Chondrocyte (in vitro differentiated cells): ENCODE data around the gene MBD6. TPM values are rescaled to one million over a fixed set of nuclear protein-coding genes. Genes with fewer than 3 reads are reported as not detected.
A peak's percentile ranks its signal among the peaks of the same experiment; 100 is the strongest.

ENCODE experiments used
- DNase-seq: peaks from one replicate; pipeline ENCODE4 v3.0.0; 2021; ENCODE audit warnings: mixed read lengths, low spot score
- H3K27ac Mint-ChIP-seq: one replicate; pipeline ENCODE4 v1.8.0; 2021; ENCODE audit warnings: mild to moderate bottlenecking, moderate library complexity, mixed read lengths; ENCODE audit not compliant: unreplicated experiment
- H3K27me3 Mint-ChIP-seq: 2 replicates; pipeline ENCODE4 v1.8.0; 2021; ENCODE audit warnings: low read depth, mixed read lengths
- H3K36me3 Mint-ChIP-seq: 2 replicates; pipeline ENCODE4 v1.8.0; 2021; ENCODE audit warnings: low read depth, mixed read lengths
- H3K4me1 Mint-ChIP-seq: 2 replicates; pipeline ENCODE4 v1.8.0; 2021; ENCODE audit warnings: low read depth, mild to moderate bottlenecking, mixed read lengths
- H3K4me3 Mint-ChIP-seq: one replicate; pipeline ENCODE4 v1.8.0; 2021; ENCODE audit warnings: mild to moderate bottlenecking, moderate library complexity, mixed read lengths; ENCODE audit not compliant: unreplicated experiment
- H3K9me3 Mint-ChIP-seq: 2 replicates; pipeline ENCODE4 v1.8.0; 2021; ENCODE audit warnings: low read depth, mixed read lengths
- total RNA-seq: library from RNA; stranded (reverse); gene quantifications from 3 replicates; pipeline ENCODE4 v1.2.1, GENCODE V29; 2021
- TF ChIP-seq, protein P1 (sequence below): fragments of 200-600 bp; sonication (generic); IDR thresholded peaks from 2 replicates; pipeline ENCODE4 v1.5.0; 2021; ENCODE audit warnings: antibody characterized with exemption, mild to moderate bottlenecking, moderate library complexity

MBD6 gene
- total RNA-seq, 1 donor from 2014 or later: 86.5 TPM

DNA sequence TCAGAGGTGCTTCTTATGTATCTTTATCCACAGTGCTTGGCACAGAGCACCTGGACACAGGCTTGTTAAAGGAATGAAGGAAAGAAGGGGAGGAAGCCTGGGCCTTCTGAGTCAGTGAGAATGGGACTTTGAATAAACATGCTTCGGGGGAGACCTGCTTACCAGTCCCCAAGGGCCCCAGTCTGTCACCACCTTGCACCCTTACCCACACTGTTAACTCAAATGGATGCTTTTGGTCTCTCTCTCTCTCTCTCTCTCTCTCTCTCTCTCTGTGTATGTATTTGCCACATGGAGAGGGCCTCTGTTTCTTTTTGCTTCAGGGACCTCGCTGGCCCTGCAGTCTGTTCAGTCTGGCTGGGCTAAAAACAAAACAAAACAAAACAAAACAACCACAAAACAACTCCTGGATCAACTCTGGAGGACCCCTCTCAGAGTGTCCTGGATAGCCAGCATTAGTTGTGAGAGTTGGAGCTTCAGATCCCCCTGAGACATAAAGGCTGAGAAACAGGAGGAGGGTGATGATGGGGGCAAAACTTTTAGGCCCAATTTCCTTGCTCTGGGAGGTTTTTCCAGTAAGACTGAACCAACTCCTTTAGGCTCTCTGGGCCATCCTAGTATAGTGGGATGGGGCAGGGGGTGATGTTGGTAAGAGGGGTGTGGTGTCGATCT lies 29.1 kb downstream of the MBD6 start:
- TF ChIP-seq, protein P1, sequence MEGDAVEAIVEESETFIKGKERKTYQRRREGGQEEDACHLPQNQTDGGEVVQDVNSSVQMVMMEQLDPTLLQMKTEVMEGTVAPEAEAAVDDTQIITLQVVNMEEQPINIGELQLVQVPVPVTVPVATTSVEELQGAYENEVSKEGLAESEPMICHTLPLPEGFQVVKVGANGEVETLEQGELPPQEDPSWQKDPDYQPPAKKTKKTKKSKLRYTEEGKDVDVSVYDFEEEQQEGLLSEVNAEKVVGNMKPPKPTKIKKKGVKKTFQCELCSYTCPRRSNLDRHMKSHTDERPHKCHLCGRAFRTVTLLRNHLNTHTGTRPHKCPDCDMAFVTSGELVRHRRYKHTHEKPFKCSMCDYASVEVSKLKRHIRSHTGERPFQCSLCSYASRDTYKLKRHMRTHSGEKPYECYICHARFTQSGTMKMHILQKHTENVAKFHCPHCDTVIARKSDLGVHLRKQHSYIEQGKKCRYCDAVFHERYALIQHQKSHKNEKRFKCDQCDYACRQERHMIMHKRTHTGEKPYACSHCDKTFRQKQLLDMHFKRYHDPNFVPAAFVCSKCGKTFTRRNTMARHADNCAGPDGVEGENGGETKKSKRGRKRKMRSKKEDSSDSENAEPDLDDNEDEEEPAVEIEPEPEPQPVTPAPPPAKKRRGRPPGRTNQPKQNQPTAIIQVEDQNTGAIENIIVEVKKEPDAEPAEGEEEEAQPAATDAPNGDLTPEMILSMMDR: no peak
- DNase-seq: no peak
- no peaks in the 10 kb centered on the region for H3K9me3 Mint-ChIP-seq
- peak overlapping the region; percentile 34 for H3K27ac Mint-ChIP-seq
- peaks cover 4% of the 10 kb centered on the region for H3K36me3 Mint-ChIP-seq
- peak overlapping the region; percentile 34 for H3K4me3 Mint-ChIP-seq
- H3K4me1 Mint-ChIP-seq: peaks cover 51% of the 10 kb centered on the region
- peaks cover 10% of the 10 kb centered on the region for H3K27me3 Mint-ChIP-seq

DNA sequence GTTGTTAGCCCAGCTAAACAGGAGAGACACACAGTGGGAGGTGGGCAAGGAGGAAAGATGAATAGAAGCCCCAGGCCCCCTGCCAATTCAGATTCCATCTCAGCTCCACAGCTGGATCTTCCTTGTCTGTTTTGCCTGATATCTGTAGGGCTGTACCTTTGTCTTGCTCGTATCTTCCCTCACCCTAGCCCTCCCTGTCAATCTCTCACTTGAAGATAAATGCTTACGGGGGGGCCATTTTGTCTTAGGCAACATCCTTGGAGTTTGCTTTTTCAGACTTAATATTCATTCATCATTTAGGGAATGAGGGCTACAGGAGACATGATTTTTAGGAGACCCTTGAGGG lies 29.7 kb downstream of the MBD6 start:
- Mint-ChIP-seq H3K27me3 (peaks cover 10% of the 10 kb centered on the region), H3K9me3 (no peaks in the 10 kb centered on the region), H3K4me1 (peaks cover 48% of the 10 kb centered on the region), H3K4me3 (no peak overlapping the region), H3K27ac (peak overlapping the region; percentile 70), H3K36me3 (peaks cover 4% of the 10 kb centered on the region)
- TF ChIP-seq, protein P1: no peak
- no peak for DNase-seq

DNA sequence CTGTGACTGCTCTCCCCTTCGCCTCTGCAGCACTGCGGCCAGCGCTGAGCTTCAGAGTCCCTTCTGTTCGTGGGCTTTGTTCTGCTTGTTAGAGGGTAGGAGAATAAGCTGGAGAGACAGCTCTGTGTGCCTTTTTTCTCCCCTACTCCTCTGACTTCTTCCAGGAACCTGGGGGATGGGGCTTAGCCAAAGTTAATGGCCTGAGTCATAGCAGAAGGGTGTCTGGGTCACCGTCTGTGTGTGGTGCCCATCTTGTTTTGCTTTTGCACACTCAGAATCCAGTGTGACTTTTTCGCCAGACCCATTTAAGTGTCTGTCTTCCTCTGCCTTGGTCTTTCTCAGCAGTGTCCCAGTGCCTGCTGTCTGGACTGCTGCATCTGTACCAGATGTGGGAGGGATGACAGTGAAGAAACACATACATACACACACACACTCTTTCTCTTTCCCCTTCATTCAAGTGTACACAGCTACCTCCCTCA lies 30.2 kb downstream of the MBD6 start:
- TF ChIP-seq, protein P1: no peak
- Mint-ChIP-seq H3K36me3 (peaks cover 4% of the 10 kb centered on the region), H3K27ac (peak overlapping the region; percentile 70), H3K27me3 (peaks cover 10% of the 10 kb centered on the region), H3K9me3 (no peaks in the 10 kb centered on the region), H3K4me3 (peak overlapping the region; percentile 5), H3K4me1 (peaks cover 45% of the 10 kb centered on the region)
- DNase-seq: no peak

DNA sequence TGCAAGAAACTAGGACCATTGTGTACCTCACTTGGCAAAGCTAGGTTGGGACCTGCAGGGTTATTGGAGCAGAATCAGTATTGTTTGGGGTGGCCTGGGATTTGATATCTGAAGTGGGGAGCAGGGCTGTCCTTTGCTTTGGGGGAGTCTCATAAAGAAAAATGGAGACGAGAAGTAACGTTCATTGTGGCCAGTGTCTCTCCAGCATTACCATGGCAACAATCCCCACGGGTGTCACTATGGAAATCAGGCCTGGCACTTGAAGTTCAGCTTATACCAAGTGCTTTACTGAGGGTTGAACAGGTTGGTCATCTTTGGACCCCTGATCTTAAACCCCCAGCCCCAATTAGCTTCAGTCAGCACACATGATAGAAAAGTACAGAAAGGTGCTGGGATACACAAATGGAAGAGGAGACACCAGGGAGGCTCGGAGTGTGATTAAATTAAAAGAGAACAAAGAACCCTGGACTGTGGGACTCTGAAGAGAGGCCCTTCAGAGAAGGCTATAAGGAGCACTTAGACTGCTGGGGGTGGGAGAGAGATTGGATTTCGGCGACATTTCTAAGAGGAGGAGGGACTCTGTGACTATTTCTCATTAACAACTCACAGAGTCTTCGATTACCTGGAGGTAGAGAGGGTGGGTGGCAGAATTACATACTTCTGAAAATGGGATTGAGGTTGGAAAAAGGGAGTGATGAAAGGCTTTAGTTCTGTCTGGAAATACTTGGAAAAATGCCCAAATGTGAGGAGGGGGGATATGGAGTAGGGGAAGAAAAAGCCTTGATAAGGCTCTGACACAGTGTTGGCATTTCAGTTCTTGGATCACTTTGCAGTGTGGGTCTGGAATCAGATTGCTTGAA lies 30.9 kb downstream of the MBD6 start:
- no peak for DNase-seq
- Mint-ChIP-seq H3K27me3 (peaks cover 7% of the 10 kb centered on the region), H3K36me3 (peaks cover 4% of the 10 kb centered on the region), H3K9me3 (no peaks in the 10 kb centered on the region), H3K4me3 (peak overlapping the region; percentile 5), H3K4me1 (peaks cover 45% of the 10 kb centered on the region), H3K27ac (peak overlapping the region; percentile 70)
- TF ChIP-seq, protein P1: no peak

DNA sequence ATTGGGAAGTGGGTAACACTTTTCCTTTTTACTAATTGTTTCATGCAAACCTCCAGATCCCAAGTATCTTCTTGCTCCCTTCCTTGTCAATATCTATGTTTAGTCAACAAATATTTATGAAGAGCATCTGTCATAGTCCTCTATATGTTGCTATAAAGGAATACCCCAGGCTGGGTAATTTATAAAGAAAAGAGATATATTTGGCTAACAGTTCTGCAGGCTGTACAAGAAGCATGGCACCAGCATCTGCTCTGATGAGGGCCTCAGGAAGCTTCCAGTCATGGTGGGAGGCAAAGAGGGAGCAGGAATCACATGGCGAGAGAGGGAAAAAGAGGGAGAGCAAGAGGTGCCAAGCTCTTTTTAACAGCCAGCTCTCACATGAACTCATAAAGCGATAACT lies 31.8 kb downstream of the MBD6 start:
- Mint-ChIP-seq H3K27ac (no peak overlapping the region), H3K4me1 (peaks cover 41% of the 10 kb centered on the region), H3K4me3 (no peak overlapping the region), H3K36me3 (peaks cover 4% of the 10 kb centered on the region), H3K9me3 (no peaks in the 10 kb centered on the region), H3K27me3 (peaks cover under 1% of the 10 kb centered on the region)
- TF ChIP-seq, protein P1: no peak
- DNase-seq: no peak
